Endodermal cell (in vitro differentiated cells): ENCODE results near the gene NHLRC3. TPM values are rescaled to one million over a fixed set of nuclear protein-coding genes. Genes with fewer than 3 reads are reported as not detected.
"Not testable (repeated sequence)": the region's sequence is repeated elsewhere in the genome, so short reads cannot be mapped to it uniquely, and the experiment has no call there.

Experiments
- DNase-seq: peaks from one replicate; pipeline ENCODE4 v3.0.0-alpha.2; 2017
- H3K27ac ChIP-seq: 2 replicates; pipeline ENCODE4 v1.5.1; 2013; ENCODE audit warnings: mild to moderate bottlenecking, low read depth, low read length, moderate library complexity
- H3K27me3 ChIP-seq: 2 replicates; pipeline ENCODE4 v1.6.1; 2013; ENCODE audit warnings: mild to moderate bottlenecking, low read length, moderate library complexity; ENCODE audit not compliant: insufficient read depth, control insufficient read depth, poor library complexity, severe bottlenecking
- H3K36me3 ChIP-seq: 2 replicates; pipeline ENCODE4 v1.7.0; 2013; ENCODE audit warnings: mild to moderate bottlenecking, low read length, moderate library complexity; ENCODE audit not compliant: control insufficient read depth, insufficient read depth
- H3K4me1 ChIP-seq: one replicate; pipeline ENCODE4 v1.7.0; 2013; ENCODE audit warnings: low read length; ENCODE audit not compliant: control insufficient read depth, insufficient read depth
- H3K4me3 ChIP-seq: 2 replicates; pipeline ENCODE4 v1.5.1; 2013; ENCODE audit warnings: mild to moderate bottlenecking, low read length, moderate library complexity
- H3K9ac ChIP-seq: 2 replicates; pipeline ENCODE4 v1.6.1; 2013; ENCODE audit warnings: mild to moderate bottlenecking, low read length, moderate library complexity; ENCODE audit not compliant: poor library complexity, severe bottlenecking; ENCODE audit errors: extremely low read depth
- H3K9me3 ChIP-seq: 2 replicates; pipeline ENCODE4 v1.6.1; 2013; ENCODE audit warnings: mild to moderate bottlenecking, low read length, moderate library complexity; ENCODE audit not compliant: control insufficient read depth
- H3K27ac Mint-ChIP-seq: 2 replicates; pipeline ENCODE4 v1.8.0; 2020; ENCODE audit warnings: mixed read lengths
- H3K27me3 Mint-ChIP-seq: 2 replicates; pipeline ENCODE4 v1.8.0; 2021; ENCODE audit warnings: mild to moderate bottlenecking, mixed read lengths; ENCODE audit not compliant: insufficient read depth
- H3K36me3 Mint-ChIP-seq: 2 replicates; pipeline ENCODE4 v1.8.0; 2020; ENCODE audit warnings: low read depth, mixed read lengths
- H3K4me1 Mint-ChIP-seq: 2 replicates; pipeline ENCODE4 v1.8.0; 2020; ENCODE audit warnings: mixed read lengths
- H3K4me3 Mint-ChIP-seq: 2 replicates; pipeline ENCODE4 v1.8.0; 2020; ENCODE audit warnings: mild to moderate bottlenecking, moderate library complexity, mixed read lengths
- H3K9me3 Mint-ChIP-seq: 2 replicates; pipeline ENCODE4 v1.8.0; 2020; ENCODE audit warnings: mild to moderate bottlenecking, mixed read lengths
- WGBS, 2 experiments: methylation state at CpG; one replicate each; pipeline versions ENCODE4 v1.1.5 to v1.1.7; 2013; ENCODE audit warnings: missing lambda C conversion rate in 2 of 2, mixed read lengths in 1 of 2; ENCODE audit not compliant: insufficient coverage in 1 of 2, insufficient read length in 1 of 2; 5-methylcytosine and 5-hydroxymethylcytosine counted together
- total RNA-seq, 2 donors: library from RNA; stranded (reverse); fragmentation: NEBNext Ultra II Directional in 1 of 2; extraction: Animal tissue kit (Norgen Biotek cat#: 25700) in 1 of 2; gene quantifications; 2 replicates in 1 of 2; 3 replicates in 1 of 2; pipeline ENCODE4 v1.2.1, GENCODE V29; 2021
- TF ChIP-seq, protein P1 (sequence below): fragments of 200-600 bp; sonication (generic); conservative IDR thresholded peaks from 2 replicates; pipeline ENCODE4 v1.5.0; 2021; ENCODE audit warnings: antibody characterized with exemption, mild to moderate bottlenecking

The NHLRC3 gene
- total RNA-seq, 2 donors from 2014 or later: 13.7 to 23.4 TPM

DNA sequence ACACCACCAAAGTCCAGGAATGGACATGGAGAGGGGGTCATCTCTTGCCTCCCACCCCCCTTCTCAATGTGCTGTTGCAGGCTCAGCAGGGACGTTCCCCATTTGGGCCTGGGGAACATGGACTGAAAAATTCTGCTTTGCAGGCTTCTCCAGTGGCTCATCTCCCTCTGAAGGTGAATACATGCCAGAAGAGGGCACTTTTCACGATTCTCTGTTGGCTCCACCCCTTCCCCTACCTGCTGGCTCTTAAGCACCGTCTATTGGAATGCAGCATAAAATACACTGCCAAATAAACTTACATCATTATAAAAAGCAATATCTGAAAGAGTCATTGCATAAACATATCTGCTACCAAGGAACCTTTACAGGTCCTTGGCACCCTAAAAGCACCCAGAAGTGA, 35.7 kb downstream of the NHLRC3 start:
- H3K27ac ChIP-seq: no peak overlapping the region
- H3K4me3 ChIP-seq: no peak overlapping the region
- no peak overlapping the region for H3K9ac ChIP-seq
- Mint-ChIP-seq H3K27me3 (peaks cover 4% of the 10 kb centered on the region), H3K4me3 (no peak overlapping the region), H3K27ac (no peak overlapping the region), H3K36me3 (no peaks in the 10 kb centered on the region), H3K4me1 (no peaks in the 10 kb centered on the region), H3K9me3 (no peaks in the 10 kb centered on the region)
- H3K9me3 ChIP-seq: no peaks in the 10 kb centered on the region
- WGBS, 2 experiments: 64 to 85% methylated on average over 3 of the region's 3 CpGs
- H3K27me3 ChIP-seq: no peaks in the 10 kb centered on the region
- TF ChIP-seq, protein P1, sequence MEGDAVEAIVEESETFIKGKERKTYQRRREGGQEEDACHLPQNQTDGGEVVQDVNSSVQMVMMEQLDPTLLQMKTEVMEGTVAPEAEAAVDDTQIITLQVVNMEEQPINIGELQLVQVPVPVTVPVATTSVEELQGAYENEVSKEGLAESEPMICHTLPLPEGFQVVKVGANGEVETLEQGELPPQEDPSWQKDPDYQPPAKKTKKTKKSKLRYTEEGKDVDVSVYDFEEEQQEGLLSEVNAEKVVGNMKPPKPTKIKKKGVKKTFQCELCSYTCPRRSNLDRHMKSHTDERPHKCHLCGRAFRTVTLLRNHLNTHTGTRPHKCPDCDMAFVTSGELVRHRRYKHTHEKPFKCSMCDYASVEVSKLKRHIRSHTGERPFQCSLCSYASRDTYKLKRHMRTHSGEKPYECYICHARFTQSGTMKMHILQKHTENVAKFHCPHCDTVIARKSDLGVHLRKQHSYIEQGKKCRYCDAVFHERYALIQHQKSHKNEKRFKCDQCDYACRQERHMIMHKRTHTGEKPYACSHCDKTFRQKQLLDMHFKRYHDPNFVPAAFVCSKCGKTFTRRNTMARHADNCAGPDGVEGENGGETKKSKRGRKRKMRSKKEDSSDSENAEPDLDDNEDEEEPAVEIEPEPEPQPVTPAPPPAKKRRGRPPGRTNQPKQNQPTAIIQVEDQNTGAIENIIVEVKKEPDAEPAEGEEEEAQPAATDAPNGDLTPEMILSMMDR: no peak
- no peaks in the 10 kb centered on the region for H3K36me3 ChIP-seq
- no peaks in the 10 kb centered on the region for H3K4me1 ChIP-seq
- DNase-seq: peak; percentile 51

DNA sequence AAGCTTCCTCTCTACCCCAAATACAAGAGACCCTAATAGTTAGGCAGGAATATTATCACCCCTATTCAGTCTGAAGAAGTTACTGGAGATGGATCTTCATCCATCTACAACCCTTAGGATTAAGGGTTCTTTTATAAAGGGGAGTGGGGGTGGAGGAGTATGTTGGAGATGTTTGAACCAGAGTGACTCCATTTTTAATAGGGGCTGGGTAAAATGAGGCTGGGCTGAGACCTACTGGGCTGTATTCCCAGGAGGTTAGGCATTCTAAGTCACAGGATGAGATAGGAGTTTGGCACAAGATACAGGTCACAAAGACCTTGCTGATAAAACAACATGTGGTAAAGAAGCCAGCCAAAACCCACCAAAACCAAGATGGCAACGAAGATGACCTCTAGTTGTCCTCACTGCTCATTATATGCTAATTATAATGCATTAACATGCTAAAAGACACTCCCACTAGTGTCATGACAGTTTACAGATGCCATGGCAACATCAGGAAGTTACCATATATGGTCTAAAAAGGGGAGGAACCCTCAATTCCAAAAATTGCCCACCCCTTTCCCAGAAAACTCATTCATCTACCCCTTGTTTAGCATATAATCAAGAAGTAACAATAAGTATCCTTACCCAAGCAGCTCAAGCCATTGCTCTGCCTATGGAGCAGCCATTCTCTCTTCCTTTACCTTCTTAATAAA, 48.1 kb downstream of the NHLRC3 start:
- not testable (repeated sequence) for H3K36me3 Mint-ChIP-seq, H3K4me1 Mint-ChIP-seq, H3K27me3 Mint-ChIP-seq, H3K27ac ChIP-seq, H3K27ac Mint-ChIP-seq, DNase-seq, H3K27me3 ChIP-seq, H3K4me1 ChIP-seq, H3K4me3 ChIP-seq, H3K4me3 Mint-ChIP-seq, H3K9ac ChIP-seq, H3K36me3 ChIP-seq
- peaks cover 36% of the 10 kb centered on the region for H3K9me3 ChIP-seq
- 67 to 73% methylated on average over 1 of the region's 1 CpG for WGBS, 2 experiments
- H3K9me3 Mint-ChIP-seq: peaks cover 34% of the 10 kb centered on the region

DNA sequence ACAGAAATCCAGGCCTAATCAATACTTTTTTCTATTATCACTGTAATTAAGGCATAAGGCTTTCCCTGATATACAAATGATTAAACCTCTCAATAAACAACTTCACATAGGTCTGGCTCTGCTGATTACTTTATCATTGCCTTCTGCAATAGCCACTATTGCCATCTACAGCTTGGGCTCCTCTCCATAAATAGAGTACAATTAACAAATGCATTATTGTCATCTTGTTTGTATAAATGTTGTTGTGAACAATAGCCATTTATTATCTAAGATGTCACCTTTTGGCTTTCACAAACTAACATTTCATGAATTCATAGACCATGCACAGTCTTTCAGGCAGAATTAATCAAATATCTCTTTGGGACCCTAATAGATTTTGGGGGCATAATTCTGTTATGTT, 53.3 kb downstream of the NHLRC3 start:
- Mint-ChIP-seq H3K4me1 (no peaks in the 10 kb centered on the region), H3K36me3 (no peaks in the 10 kb centered on the region), H3K27ac (no peak overlapping the region), H3K9me3 (peaks cover 3% of the 10 kb centered on the region), H3K4me3 (no peak overlapping the region), H3K27me3 (no peaks in the 10 kb centered on the region)
- no peaks in the 10 kb centered on the region for H3K9me3 ChIP-seq
- H3K9ac ChIP-seq: no peak overlapping the region
- TF ChIP-seq, protein P1: no peak
- H3K4me1 ChIP-seq: no peaks in the 10 kb centered on the region
- no peaks in the 10 kb centered on the region for H3K27me3 ChIP-seq
- H3K4me3 ChIP-seq: no peak overlapping the region
- H3K36me3 ChIP-seq: no peaks in the 10 kb centered on the region
- no peak overlapping the region for H3K27ac ChIP-seq
- DNase-seq: no peak

DNA sequence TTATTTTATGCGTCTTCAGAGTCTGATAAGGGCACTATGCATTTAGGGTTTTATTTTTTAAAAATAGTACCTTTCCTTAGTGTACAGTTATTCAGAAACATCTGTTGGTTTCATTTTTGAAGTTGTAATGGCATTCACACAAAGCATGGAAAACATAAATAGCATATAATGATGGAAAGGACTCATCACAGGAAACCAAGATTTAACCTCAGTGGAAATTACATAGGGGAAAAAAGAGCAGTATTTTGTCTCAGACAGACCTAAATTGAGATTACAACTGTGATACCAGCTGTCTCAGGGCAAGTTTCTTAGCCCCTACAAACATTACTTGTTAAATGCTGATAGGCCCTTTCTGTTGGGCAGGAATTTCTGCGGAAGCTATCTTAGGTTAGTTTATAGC, 57.2 kb downstream of the NHLRC3 start:
- Mint-ChIP-seq H3K36me3 (no peaks in the 10 kb centered on the region), H3K27ac (no peak overlapping the region), H3K4me3 (no peak overlapping the region), H3K27me3 (no peaks in the 10 kb centered on the region), H3K9me3 (no peaks in the 10 kb centered on the region), H3K4me1 (no peaks in the 10 kb centered on the region)
- no peak overlapping the region for H3K9ac ChIP-seq
- H3K27me3 ChIP-seq: no peaks in the 10 kb centered on the region
- TF ChIP-seq, protein P1: no peak
- H3K36me3 ChIP-seq: no peaks in the 10 kb centered on the region
- no peaks in the 10 kb centered on the region for H3K4me1 ChIP-seq
- 83 to 100% methylated on average over 1 of the region's 2 CpGs for WGBS, 2 experiments
- no peak for DNase-seq
- H3K9me3 ChIP-seq: no peaks in the 10 kb centered on the region
- no peak overlapping the region for H3K27ac ChIP-seq
- H3K4me3 ChIP-seq: no peak overlapping the region
